Measurements from ENCODE around the gene AZI2. TPM values are rescaled to one million over a fixed set of nuclear protein-coding genes. Genes with fewer than 3 reads are reported as not detected.

The AZI2 gene
- total RNA-seq, 1 donor from 2014 or later: 79.4 TPM

DNA sequence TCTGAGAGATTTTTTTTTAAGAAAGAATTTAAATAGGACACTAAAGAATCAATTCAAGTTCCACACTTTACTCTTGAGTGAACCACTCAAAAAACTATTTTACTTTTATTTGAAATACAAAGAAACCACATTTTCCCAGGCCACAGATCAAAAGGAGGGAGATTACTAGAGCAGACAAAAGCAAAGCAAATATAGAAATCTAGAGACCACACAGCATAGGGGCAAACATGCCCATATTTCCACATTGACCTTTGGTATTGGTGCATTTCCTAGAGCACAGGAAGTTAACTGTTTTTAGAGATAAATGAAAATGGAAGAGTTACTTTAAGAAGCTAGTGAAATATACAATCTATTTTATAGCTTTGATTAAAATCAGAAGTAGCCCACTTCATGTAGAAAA lies 27.6 kb downstream of the AZI2 start:
- no peaks in the 10 kb centered on the region for H3K4me1 Mint-ChIP-seq (ENCODE audit: low read depth)
- peaks cover 15% of the 10 kb centered on the region for H3K36me3 Mint-ChIP-seq (ENCODE audit: low read depth)
- DNase-seq (ENCODE audit: low spot score): no peak
- no peak overlapping the region for H3K4me3 Mint-ChIP-seq (ENCODE audit: unreplicated experiment)
- TF ChIP-seq, protein P1, sequence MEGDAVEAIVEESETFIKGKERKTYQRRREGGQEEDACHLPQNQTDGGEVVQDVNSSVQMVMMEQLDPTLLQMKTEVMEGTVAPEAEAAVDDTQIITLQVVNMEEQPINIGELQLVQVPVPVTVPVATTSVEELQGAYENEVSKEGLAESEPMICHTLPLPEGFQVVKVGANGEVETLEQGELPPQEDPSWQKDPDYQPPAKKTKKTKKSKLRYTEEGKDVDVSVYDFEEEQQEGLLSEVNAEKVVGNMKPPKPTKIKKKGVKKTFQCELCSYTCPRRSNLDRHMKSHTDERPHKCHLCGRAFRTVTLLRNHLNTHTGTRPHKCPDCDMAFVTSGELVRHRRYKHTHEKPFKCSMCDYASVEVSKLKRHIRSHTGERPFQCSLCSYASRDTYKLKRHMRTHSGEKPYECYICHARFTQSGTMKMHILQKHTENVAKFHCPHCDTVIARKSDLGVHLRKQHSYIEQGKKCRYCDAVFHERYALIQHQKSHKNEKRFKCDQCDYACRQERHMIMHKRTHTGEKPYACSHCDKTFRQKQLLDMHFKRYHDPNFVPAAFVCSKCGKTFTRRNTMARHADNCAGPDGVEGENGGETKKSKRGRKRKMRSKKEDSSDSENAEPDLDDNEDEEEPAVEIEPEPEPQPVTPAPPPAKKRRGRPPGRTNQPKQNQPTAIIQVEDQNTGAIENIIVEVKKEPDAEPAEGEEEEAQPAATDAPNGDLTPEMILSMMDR (IDR thresholded peaks at IDR 0.05): no peak
- no peak overlapping the region for H3K27ac Mint-ChIP-seq (ENCODE audit: unreplicated experiment)
- no peaks in the 10 kb centered on the region for H3K27me3 Mint-ChIP-seq (ENCODE audit: low read depth)
- no peaks in the 10 kb centered on the region for H3K9me3 Mint-ChIP-seq (ENCODE audit: low read depth)

DNA sequence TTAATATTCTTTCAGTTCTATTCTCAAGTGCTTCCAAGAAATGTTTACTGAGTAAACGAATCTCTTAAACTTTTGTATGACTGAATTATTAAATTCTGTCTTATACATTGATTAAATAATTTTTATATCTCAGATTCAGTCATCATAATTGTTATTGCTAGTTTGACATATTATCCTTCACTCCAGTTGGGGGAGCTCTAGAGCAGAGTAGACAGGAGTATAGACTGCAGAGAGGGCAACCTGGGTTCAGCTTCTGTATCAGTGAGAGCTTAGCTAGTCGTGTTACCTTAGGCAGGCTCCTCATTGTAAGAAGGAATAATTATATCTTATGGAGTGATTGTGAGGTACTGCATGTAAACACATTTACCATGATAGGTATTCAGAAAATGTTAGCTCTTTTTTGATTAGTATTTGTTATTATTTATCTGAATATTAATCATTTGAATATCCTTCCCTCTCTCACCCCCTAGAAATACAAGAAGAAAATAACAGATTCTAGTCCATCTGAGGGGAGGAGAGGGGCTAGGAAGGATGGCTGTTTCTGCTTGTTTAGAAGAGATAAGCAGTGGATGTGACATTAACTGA lies 31.1 kb downstream of the AZI2 start:
- Mint-ChIP-seq H3K27ac (ENCODE audit: unreplicated experiment) (no peak overlapping the region), H3K27me3 (ENCODE audit: low read depth) (no peaks in the 10 kb centered on the region), H3K4me1 (ENCODE audit: low read depth) (no peaks in the 10 kb centered on the region), H3K36me3 (ENCODE audit: low read depth) (peaks cover 3% of the 10 kb centered on the region), H3K9me3 (ENCODE audit: low read depth) (no peaks in the 10 kb centered on the region), H3K4me3 (ENCODE audit: unreplicated experiment) (no peak overlapping the region)
- TF ChIP-seq, protein P1 (IDR thresholded peaks at IDR 0.05): peak; percentile 80
- no peak for DNase-seq (ENCODE audit: low spot score)

DNA sequence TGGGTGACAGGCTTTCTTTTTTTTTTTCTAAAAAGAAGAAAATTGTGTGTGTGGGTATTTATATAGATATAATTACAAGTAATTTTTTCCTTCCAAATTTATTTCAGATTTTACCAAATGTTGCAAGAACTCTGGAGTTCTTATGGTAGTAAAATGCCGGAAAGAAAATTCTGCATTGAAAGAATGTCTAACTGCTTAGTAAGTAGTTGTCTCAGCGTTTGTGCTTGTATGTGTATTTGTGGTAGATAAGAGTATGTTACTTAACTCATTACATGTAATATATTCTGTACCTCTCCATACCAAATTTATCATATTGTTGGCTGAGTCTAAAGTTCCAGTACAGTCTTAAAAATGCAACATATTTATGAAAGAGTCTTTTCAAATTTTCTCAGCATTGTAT lies 32.4 kb downstream of the AZI2 start:
- DNase-seq (ENCODE audit: low spot score): no peak
- TF ChIP-seq, protein P1 (IDR thresholded peaks at IDR 0.05): no peak
- no peaks in the 10 kb centered on the region for H3K4me1 Mint-ChIP-seq (ENCODE audit: low read depth)
- no peaks in the 10 kb centered on the region for H3K9me3 Mint-ChIP-seq (ENCODE audit: low read depth)
- H3K27ac Mint-ChIP-seq (ENCODE audit: unreplicated experiment): no peak overlapping the region
- H3K27me3 Mint-ChIP-seq (ENCODE audit: low read depth): no peaks in the 10 kb centered on the region
- H3K4me3 Mint-ChIP-seq (ENCODE audit: unreplicated experiment): no peak overlapping the region
- peaks cover 3% of the 10 kb centered on the region for H3K36me3 Mint-ChIP-seq (ENCODE audit: low read depth)

DNA sequence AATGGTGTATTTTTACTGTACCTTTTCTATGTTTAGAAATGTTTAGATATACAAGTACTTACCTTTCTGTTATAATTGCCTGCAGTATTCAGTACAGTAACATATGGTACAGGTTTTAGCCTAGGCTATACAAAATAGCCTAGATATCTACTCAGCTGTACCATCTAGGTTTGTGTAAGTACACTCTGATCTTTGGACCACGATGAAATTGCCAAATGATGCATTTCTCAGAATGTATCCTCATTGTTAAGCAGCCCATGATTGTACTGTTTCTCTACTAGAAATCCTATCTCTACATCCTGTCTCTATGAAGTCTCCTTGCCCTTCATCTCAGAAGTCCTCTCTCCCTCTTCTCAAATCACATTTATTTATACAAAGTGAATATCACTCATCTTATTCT lies 32.9 kb downstream of the AZI2 start:
- H3K27ac Mint-ChIP-seq (ENCODE audit: unreplicated experiment): no peak overlapping the region
- no peak overlapping the region for H3K4me3 Mint-ChIP-seq (ENCODE audit: unreplicated experiment)
- no peaks in the 10 kb centered on the region for H3K27me3 Mint-ChIP-seq (ENCODE audit: low read depth)
- H3K9me3 Mint-ChIP-seq (ENCODE audit: low read depth): no peaks in the 10 kb centered on the region
- TF ChIP-seq, protein P1 (IDR thresholded peaks at IDR 0.05): no peak
- no peak for DNase-seq (ENCODE audit: low spot score)
- H3K36me3 Mint-ChIP-seq (ENCODE audit: low read depth): peaks cover under 1% of the 10 kb centered on the region
- no peaks in the 10 kb centered on the region for H3K4me1 Mint-ChIP-seq (ENCODE audit: low read depth)

DNA sequence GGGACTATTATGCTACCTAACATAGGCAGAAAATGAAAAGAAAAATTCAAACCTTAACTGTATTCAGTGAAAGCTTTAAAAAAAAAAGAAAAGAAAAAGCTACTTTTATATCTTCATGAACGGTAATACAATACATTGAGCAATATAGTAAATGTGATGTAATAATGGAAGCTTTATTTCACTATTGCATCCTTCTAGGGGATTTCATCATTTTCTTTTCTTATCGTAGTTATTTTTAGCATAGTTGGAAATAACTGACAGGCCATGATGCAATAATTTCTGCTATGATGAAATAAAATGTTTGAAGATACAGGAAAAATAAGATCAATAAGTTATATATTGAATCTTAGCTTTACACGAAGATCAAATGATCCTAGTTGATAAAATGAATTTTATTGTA lies 40.4 kb downstream of the AZI2 start:
- Mint-ChIP-seq H3K27ac (ENCODE audit: unreplicated experiment) (no peak overlapping the region), H3K27me3 (ENCODE audit: low read depth) (no peaks in the 10 kb centered on the region), H3K4me1 (ENCODE audit: low read depth) (no peaks in the 10 kb centered on the region), H3K36me3 (ENCODE audit: low read depth) (peaks cover 1% of the 10 kb centered on the region), H3K9me3 (ENCODE audit: low read depth) (no peaks in the 10 kb centered on the region), H3K4me3 (ENCODE audit: unreplicated experiment) (no peak overlapping the region)
- TF ChIP-seq, protein P1 (IDR thresholded peaks at IDR 0.05): no peak
- no peak for DNase-seq (ENCODE audit: low spot score)
